GM19452 (cell line): ENCODE measurements around the gene SLC25A43.

Experiments
- ATAC-seq: cut with Tn5 transposase; IDR thresholded peaks from one replicate; pipeline ENCODE4 v1.9.1; 2021; ENCODE audit not compliant: unreplicated experiment

Gene SLC25A43

DNA sequence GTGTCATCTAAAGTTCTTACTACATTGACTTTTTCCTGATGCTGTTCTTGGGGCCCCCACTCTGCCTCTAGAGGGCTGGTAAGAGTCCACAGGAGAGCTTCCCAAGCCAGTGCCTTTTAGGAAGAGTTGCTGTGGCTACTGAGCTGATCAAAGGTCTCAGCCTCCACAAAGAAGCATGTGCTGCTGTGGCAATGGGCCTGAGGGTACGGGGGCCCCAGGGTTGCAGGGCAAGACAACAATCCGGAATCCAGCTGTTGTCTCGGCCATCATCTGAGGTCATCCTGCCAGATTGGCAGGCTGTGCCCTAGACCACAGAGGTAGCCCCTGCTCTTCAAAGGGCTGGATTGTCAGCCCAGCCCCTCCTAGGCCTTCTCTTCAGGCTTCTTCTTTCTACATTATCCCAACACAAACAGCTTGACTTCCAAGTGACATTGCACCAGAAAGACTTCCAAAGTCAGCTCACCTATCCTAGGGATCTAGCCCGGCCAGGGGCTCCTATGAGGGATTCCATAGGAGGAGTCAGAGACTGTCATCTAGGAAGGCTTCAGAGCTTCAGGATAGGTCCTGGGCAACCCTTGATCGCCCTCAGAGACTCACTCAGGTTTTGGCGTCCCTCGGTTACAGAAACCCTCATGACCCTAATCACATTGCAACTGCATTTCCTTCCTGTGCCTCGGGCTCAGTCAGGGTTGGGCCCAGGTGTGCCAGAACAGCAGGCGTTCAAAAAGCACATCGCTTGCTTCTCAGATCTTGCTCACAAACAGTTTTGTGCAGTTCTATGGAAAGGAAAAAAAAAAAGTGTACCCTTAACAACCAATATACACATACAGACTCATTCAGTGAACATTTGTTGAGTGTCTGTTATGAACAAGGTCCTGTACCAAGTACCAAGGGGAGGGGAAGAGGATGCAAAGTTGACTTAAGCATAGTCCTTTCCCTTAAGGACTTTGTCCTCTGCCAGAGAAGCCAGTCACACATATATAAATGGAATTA, 96.9 kb downstream of the SLC25A43 start:
- no peak for ATAC-seq

DNA sequence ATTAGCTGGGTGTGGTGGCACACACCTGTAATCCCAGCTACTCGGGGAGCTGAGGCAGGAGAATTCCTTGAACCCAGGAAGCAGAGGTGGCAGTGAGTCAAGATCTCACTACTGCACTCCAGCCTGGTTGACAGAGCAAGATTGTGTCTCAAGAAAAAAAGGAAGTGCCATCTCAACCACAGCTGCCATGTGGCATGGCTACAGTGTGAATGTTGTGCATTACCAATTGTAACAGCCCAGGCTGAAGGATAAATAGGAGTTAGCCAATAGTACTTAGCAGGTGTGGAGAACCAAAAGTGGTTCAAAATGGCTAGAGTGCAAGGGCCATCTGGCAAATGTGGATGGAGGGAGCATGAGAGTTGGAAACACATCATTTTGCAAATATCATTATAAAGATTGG, 98.0 kb downstream of the SLC25A43 start:
- ATAC-seq: no peak

DNA sequence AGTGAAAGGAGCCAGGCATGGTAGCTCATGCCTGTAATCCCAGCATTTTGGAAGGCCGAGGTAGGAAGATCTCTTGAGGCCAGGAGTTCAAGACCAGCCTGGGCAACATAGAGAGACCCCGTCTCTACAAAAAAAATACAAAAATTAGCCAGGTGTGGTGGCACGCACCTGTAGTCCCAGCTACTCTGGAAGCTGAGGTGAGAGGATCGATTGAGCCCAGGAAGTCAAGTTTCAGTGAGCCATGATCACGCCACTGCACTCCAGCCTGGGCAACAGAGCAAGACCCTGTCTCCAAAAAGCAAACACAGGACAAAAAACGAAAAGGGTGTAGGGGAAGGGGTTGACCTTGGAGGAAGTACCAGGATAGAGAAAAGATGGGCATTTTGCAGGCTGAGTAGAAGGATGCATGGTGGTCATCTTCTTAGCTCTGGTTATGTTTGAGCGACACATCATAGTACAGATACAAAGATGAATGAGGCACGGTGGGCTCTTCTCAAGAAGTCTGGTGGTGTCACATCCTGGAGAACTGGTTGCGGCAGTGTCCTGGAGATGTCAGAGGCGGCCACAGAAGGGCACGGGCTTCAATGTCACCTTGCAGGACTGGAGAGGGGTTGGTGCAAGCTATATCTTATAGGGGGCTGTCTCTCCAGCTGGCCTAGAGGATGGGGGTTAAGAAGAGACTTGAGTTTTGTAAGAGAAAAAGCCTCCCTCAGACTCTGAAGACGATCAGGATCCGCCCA, 101.1 kb downstream of the SLC25A43 start:
- ATAC-seq: no peak

DNA sequence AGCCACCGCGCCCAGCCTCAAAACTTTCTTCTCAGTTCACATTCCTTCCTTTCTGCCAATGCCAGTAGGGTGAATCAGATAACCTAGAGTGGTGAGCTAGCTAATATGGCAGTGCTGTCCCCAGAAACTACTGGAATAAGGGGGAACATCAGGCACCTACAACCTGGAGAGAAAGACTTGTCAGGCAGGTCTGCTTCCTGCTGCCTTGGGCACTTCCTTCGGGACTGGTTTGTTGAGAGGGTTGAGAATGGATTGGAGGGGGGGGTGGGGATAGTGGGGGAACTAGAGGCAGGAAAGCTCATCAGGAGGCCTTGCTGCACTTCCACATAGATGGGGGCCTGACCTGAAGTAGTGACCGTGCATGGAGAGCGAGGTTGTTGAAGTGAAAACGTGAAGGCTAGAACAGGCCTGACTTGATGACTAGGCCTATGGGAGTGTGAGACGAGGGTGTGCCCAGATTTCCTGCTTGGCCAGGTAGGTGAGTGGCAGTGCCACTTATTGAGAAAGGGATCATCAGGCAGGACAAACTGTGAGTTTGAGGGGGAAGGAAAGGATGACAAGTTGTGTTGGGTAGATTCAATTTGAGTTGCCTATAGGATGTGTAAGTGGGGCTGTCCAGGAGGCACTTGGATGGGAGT, 102.5 kb downstream of the SLC25A43 start:
- ATAC-seq: no peak

DNA sequence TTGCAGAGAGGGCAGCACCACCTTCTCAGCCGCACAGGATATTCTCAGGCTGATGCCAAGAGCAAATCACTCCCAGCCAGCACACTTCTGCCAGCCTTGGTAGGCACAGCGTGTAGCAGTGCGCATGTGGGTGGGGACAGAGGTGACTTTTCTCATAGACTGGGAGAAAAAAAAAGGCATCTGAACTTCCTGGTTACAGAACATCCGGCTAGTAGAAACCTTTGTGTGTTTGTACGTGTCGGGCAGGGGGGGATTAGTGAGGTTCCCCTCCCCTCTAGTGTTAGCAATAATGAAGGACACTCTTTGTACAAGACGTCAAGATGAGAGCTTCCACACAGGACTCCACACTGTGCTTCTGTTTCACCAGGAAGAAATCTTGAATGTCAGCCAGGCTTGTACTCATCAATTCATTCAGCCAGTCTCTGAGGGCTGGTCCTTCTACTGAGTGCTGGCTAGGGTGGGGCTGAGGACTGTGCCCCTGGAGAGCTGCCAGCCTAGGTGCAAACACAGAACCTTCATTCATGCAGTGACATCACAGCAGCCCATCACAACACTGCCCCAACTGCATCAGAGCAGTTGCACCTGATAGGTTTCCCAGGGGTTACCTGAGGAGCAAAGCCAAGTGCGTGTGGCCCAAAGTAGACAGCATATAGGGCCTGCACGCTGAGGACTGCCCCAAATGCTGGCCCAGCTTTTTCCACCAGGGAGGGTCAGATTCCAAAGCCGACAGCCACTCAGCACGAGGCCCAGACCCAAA, 103.8 kb downstream of the SLC25A43 start:
- ATAC-seq: no peak

DNA sequence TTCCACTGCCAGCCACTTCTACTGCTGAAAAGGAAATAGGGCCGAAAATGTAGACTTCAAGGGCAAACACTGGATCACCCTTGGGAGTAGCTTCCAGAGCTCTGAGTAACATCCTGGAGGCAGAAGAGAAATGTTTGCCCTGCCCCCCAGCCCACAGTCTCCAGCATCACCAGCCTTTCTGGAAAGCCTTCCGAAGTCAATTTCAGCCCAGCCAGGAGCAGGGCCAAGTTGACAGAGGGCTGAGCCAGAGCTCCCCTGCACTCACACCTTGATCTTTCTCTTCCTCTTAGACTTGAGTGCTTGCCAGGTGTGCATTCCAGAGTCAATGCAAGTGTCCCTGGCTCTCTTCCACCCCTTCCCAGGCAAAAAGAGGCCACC, 104.3 kb downstream of the SLC25A43 start:
- ATAC-seq: no peak
